IMR-90 (cell line): ENCODE results near the gene BFSP1. TPM values are rescaled to one million over a fixed set of nuclear protein-coding genes. Genes with fewer than 3 reads are reported as not detected.

ENCODE experiments used
- ATAC-seq: fragments of 200-7000 bp; cut with Tn5 transposase; 2 replicates; pipeline ENCODE4 v1.9.1; 2020; ENCODE audit warnings: low read depth, mild to moderate bottlenecking, moderate library complexity
- BruUV-seq: library from RNA; stranded (reverse); fragments of 400-500 nt; replicated peaks from 2 replicates; lab custom pipeline; 2021; lab: Mats Ljungman, UMichigan
- CTCF ChIA-PET: fragments of 300-600 bp; formaldehyde crosslinking; extraction: SDS; loops from one replicate; lab custom pipeline; 2021; ENCODE audit warnings: antibody characterized with exemption; lab: Yijun Ruan, JAX
- POLR2A ChIA-PET: fragments of 300-600 bp; sonication (Branson Sonifier 250); formaldehyde crosslinking; loops from one replicate; lab custom pipeline; 2022; ENCODE audit warnings: antibody characterized with exemption; ENCODE audit not compliant: unreplicated experiment; lab: Charles Lee
- DNase-seq: peaks from one replicate; pipeline ENCODE4 v3.0.0; 2013
- H2AFZ ChIP-seq: replicated peaks from 2 replicates; pipeline ENCODE3; 2013; ENCODE audit warnings: low read length, mild to moderate bottlenecking; ENCODE audit not compliant: poor library complexity
- H2AK5ac ChIP-seq: 2 replicates; pipeline ENCODE4 v1.6.1; 2013; ENCODE audit warnings: low read depth, low read length, inconsistent platforms
- H2AK9ac ChIP-seq: replicated peaks from 2 replicates; pipeline ENCODE3; 2013; ENCODE audit warnings: mild to moderate bottlenecking, low read depth, low read length, moderate library complexity; ENCODE audit not compliant: poor library complexity
- H2BK120ac ChIP-seq: 2 replicates; pipeline ENCODE4 v1.6.1; 2013; ENCODE audit warnings: low read depth, low read length, inconsistent platforms
- H2BK15ac ChIP-seq: 3 replicates; pipeline ENCODE4 v1.6.1; 2013; ENCODE audit warnings: low read depth, low read length, inconsistent platforms
- H2BK20ac ChIP-seq: 2 replicates; pipeline ENCODE4 v1.6.1; 2013; ENCODE audit warnings: low read depth, mild to moderate bottlenecking, inconsistent platforms, low read length, moderate library complexity
- H2BK5ac ChIP-seq: 2 replicates; pipeline ENCODE4 v1.6.1; 2013; ENCODE audit warnings: mild to moderate bottlenecking, low read depth, low read length, inconsistent platforms; ENCODE audit not compliant: poor library complexity, severe bottlenecking
- H3K14ac ChIP-seq: replicated peaks from 2 replicates; pipeline ENCODE4 v1.6.1; 2013; ENCODE audit warnings: low read depth, low read length, inconsistent platforms
- H3K18ac ChIP-seq: 2 replicates; pipeline ENCODE4 v1.6.1; 2013; ENCODE audit warnings: low read depth, low read length, control low read depth
- H3K23ac ChIP-seq: 2 replicates; pipeline ENCODE4 v1.6.1; 2013; ENCODE audit warnings: low read depth, low read length, inconsistent platforms
- H3K27ac ChIP-seq: 2 replicates; pipeline ENCODE4 v1.5.1; 2013; ENCODE audit warnings: mild to moderate bottlenecking, control low read depth, low read length; ENCODE audit not compliant: insufficient read depth
- H3K27me3 ChIP-seq: 2 replicates; pipeline ENCODE4 v1.6.1; 2013; ENCODE audit warnings: low read length; ENCODE audit not compliant: control insufficient read depth, insufficient read depth
- H3K36me3 ChIP-seq: 2 replicates; pipeline ENCODE4 v1.6.1; 2013; ENCODE audit warnings: low read length, mixed read lengths; ENCODE audit not compliant: control insufficient read depth, insufficient read depth
- H3K4ac ChIP-seq: 2 replicates; pipeline ENCODE4 v1.6.1; 2013; ENCODE audit warnings: low read depth, low read length, inconsistent platforms
- H3K4me1 ChIP-seq: 2 replicates; pipeline ENCODE4 v1.6.1; 2013; ENCODE audit warnings: low read length, mixed read lengths; ENCODE audit not compliant: control insufficient read depth, insufficient read depth
- H3K4me2 ChIP-seq: 2 replicates; pipeline ENCODE4 v1.6.1; 2013; ENCODE audit warnings: low read depth, mild to moderate bottlenecking, control low read depth, low read length, moderate library complexity
- H3K4me3 ChIP-seq: 2 replicates; pipeline ENCODE4 v1.5.1; 2013; ENCODE audit warnings: low read depth, mild to moderate bottlenecking, control low read depth, low read length, moderate library complexity; ENCODE audit not compliant: insufficient read depth
- H3K56ac ChIP-seq: 2 replicates; pipeline ENCODE4 v1.6.1; 2013; ENCODE audit warnings: low read length, inconsistent platforms; ENCODE audit not compliant: insufficient read depth; ENCODE audit errors: extremely low read depth
- H3K79me1 ChIP-seq, 2 experiments: 2 replicates each; pipeline ENCODE4 v1.6.1; 2013; ENCODE audit warnings: low read length in 2 of 2, inconsistent platforms in 1 of 2, low read depth in 1 of 2
- H3K9ac ChIP-seq: 2 replicates; pipeline ENCODE4 v1.6.1; 2013; ENCODE audit warnings: low read depth, low read length, control low read depth
- H3K9me1 ChIP-seq: 2 replicates; pipeline ENCODE4 v1.6.1; 2013; ENCODE audit warnings: low read length, inconsistent platforms; ENCODE audit not compliant: insufficient read depth
- H3K9me3 ChIP-seq: 2 replicates; pipeline ENCODE4 v1.6.1; 2013; ENCODE audit warnings: low read length; ENCODE audit not compliant: control insufficient read depth, insufficient read depth
- H4K20me1 ChIP-seq: 2 replicates; pipeline ENCODE4 v1.6.1; 2013; ENCODE audit warnings: low read length, inconsistent platforms; ENCODE audit not compliant: insufficient read depth
- H4K5ac ChIP-seq: 2 replicates; pipeline ENCODE4 v1.6.1; 2013; ENCODE audit warnings: mild to moderate bottlenecking, low read depth, low read length, control low read depth
- H4K8ac ChIP-seq, 2 experiments: 2 replicates each; pipeline ENCODE4 v1.6.1; 2013; ENCODE audit warnings: low read depth in 2 of 2, low read length in 2 of 2, control low read depth in 1 of 2, inconsistent platforms in 1 of 2
- H4K91ac ChIP-seq: 2 replicates; pipeline ENCODE4 v1.6.1; 2013; ENCODE audit warnings: low read depth, low read length, inconsistent platforms; ENCODE audit not compliant: insufficient read depth
- CEBPB ChIP-seq: IDR thresholded peaks from 2 replicates; pipeline ENCODE4 v1.6.1; 2012; ENCODE audit warnings: low read depth, low read length, improper control_type of control experiment
- CTCF ChIP-seq: conservative IDR thresholded peaks from 2 replicates; pipeline ENCODE4 v1.5.1; 2012; ENCODE audit warnings: mild to moderate bottlenecking, low read depth, low read length, improper control_type of control experiment
- ELK1 ChIP-seq: fragments of 150-350 bp; IDR thresholded peaks from 2 replicates; pipeline ENCODE4 v1.6.1; 2016; ENCODE audit warnings: low read depth, mild to moderate bottlenecking, low read length, moderate library complexity, borderline replicate concordance
- FOS ChIP-seq: fragments of 150-350 bp; IDR thresholded peaks from 2 replicates; pipeline ENCODE4 v1.6.1; 2016; ENCODE audit warnings: low read depth, low read length
- MXI1 ChIP-seq: IDR thresholded peaks from 2 replicates; pipeline ENCODE4 v1.6.1; 2012; ENCODE audit warnings: low read depth, mild to moderate bottlenecking, low read length, moderate library complexity, borderline replicate concordance
- NFE2L2 ChIP-seq: fragments of 150-350 bp; IDR thresholded peaks from 2 replicates; pipeline ENCODE4 v1.6.1; 2016; ENCODE audit warnings: low read depth, mild to moderate bottlenecking, low read length
- POLR2A ChIP-seq: IDR thresholded peaks from 2 replicates; pipeline ENCODE4 v1.6.1; 2012; ENCODE audit warnings: mild to moderate bottlenecking, low read depth, low read length
- RAD21 ChIP-seq: IDR thresholded peaks from 2 replicates; pipeline ENCODE4 v1.6.1; 2012; ENCODE audit warnings: low read length, improper control_type of control experiment
- RFX5 ChIP-seq: IDR thresholded peaks from 2 replicates; pipeline ENCODE4 v1.8.0; 2012; ENCODE audit warnings: low read depth, mild to moderate bottlenecking, low read length, moderate library complexity
- WGBS, 2 experiments: methylation state at CpG; one replicate each; pipeline versions ENCODE4 v1.1.5 to v1.1.7; 2013; ENCODE audit warnings: missing lambda C conversion rate in 2 of 2; ENCODE audit not compliant: insufficient read length in 1 of 2; ENCODE audit errors: extremely low coverage in 2 of 2; 5-methylcytosine and 5-hydroxymethylcytosine counted together
- dilution Hi-C: fragments of 300-500 bp; cut with HindIII; formaldehyde crosslinking; loops from one replicate; pipeline ENCODE4 v1.14.3; 2018; ENCODE audit warnings: low sequenced_read_pairs; ENCODE audit not compliant: unreplicated experiment
- in situ Hi-C: fragments of 300-500 bp; cut with MboI; formaldehyde crosslinking; loops from 3 replicates; pipeline ENCODE4 v1.14.3; 2019; ENCODE audit warnings: low sequenced_read_pairs, inconsistent platforms, mixed read lengths
- intact Hi-C: fragments of 100-400 bp; cut with micrococcal nuclease; formaldehyde crosslinking; loops from 2 replicates; pipeline ENCODE4 v1.10.0; 2022
- polyA plus RNA-seq, 3 experiments: library from polyadenylated mRNA; depleted of rRNA; stranded (reverse); fragments of >200 nt; gene quantifications; 2 replicates each; pipeline ENCODE4 v1.2.3, GENCODE V29; 2012; ENCODE audit warnings: low replicate concordance in 1 of 3
- total RNA-seq: library from RNA; depleted of rRNA; stranded (reverse); fragments of >200 nt; gene quantifications from 2 replicates; pipeline ENCODE4 v1.2.3, GENCODE V29; 2012

Gene BFSP1
- total and polyA plus RNA-seq, 2 of the 4 experiments (the other 2 are of a cell fraction), result 1.1 to 2.0 TPM

GRCh38 chr20:17556837-17557674 is 25.9 kb upstream of the BFSP1 start (continued):
- no peak for TF ChIP-seq ELK1

- CTCF ChIA-PET, result no interaction called here
- WGBS, 2 experiments, result no CpG with 5 or more reads among the region's 3 CpGs
Observed at GRCh38 chr20:17555106-17555505, 23.9 kb upstream of the BFSP1 start.

More at GRCh38 chr20:17555106-17555505, 23.9 kb upstream of the BFSP1 start:
- Histone ChIP-seq H3K9ac (no peak overlapping the region), H2BK20ac (no peak overlapping the region), H3K56ac (no peak overlapping the region), H2BK15ac (no peak overlapping the region), H2AFZ (no peak overlapping the region), H2AK5ac (no peak overlapping the region), H4K8ac (no peak overlapping the region), H2BK120ac (no peak overlapping the region), H2AK9ac (no peak overlapping the region), H3K14ac (no peak overlapping the region), H3K27ac (no peak overlapping the region), H3K4ac (no peak overlapping the region), H4K91ac (no peak overlapping the region), H3K4me1 (peaks cover 16% of the 10 kb centered on the region), H3K4me3 (no peak overlapping the region), H2BK5ac (no peak overlapping the region), H3K27me3 (no peaks in the 10 kb centered on the region), H3K9me1 (peaks cover 11% of the 10 kb centered on the region), H3K79me1 (peaks cover 0 to 19% of the 10 kb centered on the region in 2 experiments; a peak in 3 of 4 replicates), H4K20me1 (peaks cover 8% of the 10 kb centered on the region; the same call in 1 of the 2 replicates), H4K5ac (no peak overlapping the region), H3K36me3 (no peaks in the 10 kb centered on the region), H3K4me2 (no peak overlapping the region), H3K9me3 (no peaks in the 10 kb centered on the region), H3K18ac (no peak overlapping the region), H3K23ac (no peak overlapping the region)
- in situ Hi-C loops, result no loop called here
- POLR2A ChIA-PET, result no interaction called here
- intact Hi-C loops, result no loop called here
- dilution Hi-C loops, result no loop called here
- BruUV-seq, result no TSS peak
- TF ChIP-seq POLR2A, result no peak
- no peak for TF ChIP-seq RAD21
- TF ChIP-seq NFE2L2, result no peak
- TF ChIP-seq CEBPB, result no peak
- no peak for TF ChIP-seq FOS
- no peak for TF ChIP-seq CTCF
- no peak for TF ChIP-seq MXI1
- no peak for TF ChIP-seq RFX5
- no peak for ATAC-seq
- DNase-seq, result no peak
